GM20000 (cell line): Measurements from ENCODE around the gene MAK.
"Not testable (repeated sequence)": the region's sequence is repeated elsewhere in the genome, so short reads cannot be mapped to it uniquely, and the experiment has no call there.

ENCODE experiments used
- DNase-seq: peaks from one replicate; pipeline ENCODE4 v3.0.0; 2012; ENCODE audit warnings: low spot score
- CTCF ChIP-seq: IDR thresholded peaks from 2 replicates; pipeline ENCODE4 v1.5.1; 2012; ENCODE audit warnings: mild to moderate bottlenecking, control low read depth; ENCODE audit errors: extremely low read depth, missing control alignments

Gene MAK, protein sequence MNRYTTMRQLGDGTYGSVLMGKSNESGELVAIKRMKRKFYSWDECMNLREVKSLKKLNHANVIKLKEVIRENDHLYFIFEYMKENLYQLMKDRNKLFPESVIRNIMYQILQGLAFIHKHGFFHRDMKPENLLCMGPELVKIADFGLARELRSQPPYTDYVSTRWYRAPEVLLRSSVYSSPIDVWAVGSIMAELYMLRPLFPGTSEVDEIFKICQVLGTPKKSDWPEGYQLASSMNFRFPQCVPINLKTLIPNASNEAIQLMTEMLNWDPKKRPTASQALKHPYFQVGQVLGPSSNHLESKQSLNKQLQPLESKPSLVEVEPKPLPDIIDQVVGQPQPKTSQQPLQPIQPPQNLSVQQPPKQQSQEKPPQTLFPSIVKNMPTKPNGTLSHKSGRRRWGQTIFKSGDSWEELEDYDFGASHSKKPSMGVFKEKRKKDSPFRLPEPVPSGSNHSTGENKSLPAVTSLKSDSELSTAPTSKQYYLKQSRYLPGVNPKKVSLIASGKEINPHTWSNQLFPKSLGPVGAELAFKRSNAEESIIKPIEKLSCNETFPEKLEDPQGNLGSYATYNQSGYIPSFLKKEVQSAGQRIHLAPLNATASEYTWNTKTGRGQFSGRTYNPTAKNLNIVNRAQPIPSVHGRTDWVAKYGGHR

GRCh38 chr6:10837995-10838793 is at the start of gene MAK:
Gene MAK (minus strand): TSS chr6:10838539. CDS start chr6:10830648, 7,891 bp downstream.
- no peak for TF ChIP-seq CTCF
- DNase-seq, result peak; percentile 95

- peak; percentile 23 for DNase-seq
- TF ChIP-seq CTCF, result no peak
These were observed 48.6 kb upstream of the MAK start, which contains the start of gene SYCP2L for GRCh38 chr6:10886691-10887502. Gene SYCP2L (plus strand): TSS chr6:10887052. CDS start chr6:10887127, 75 bp downstream.

DNA sequence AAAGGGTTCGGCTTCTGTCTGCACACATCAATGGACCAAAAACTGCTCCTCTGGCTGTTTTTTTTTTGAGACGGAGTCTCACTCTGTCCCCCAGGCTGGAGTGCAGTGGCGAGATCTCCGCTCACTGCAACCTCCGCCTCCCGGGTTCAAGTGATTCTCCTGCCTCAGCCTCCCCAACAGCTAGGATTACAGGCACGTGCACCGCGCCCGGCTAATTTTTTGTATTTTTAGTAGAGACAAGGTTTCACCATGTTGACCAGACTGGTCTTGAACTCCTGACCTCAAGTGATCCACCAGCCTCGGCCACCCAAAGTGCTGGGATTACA is 48.0 kb upstream of the MAK start:
- DNase-seq, result not testable (repeated sequence)

DNA sequence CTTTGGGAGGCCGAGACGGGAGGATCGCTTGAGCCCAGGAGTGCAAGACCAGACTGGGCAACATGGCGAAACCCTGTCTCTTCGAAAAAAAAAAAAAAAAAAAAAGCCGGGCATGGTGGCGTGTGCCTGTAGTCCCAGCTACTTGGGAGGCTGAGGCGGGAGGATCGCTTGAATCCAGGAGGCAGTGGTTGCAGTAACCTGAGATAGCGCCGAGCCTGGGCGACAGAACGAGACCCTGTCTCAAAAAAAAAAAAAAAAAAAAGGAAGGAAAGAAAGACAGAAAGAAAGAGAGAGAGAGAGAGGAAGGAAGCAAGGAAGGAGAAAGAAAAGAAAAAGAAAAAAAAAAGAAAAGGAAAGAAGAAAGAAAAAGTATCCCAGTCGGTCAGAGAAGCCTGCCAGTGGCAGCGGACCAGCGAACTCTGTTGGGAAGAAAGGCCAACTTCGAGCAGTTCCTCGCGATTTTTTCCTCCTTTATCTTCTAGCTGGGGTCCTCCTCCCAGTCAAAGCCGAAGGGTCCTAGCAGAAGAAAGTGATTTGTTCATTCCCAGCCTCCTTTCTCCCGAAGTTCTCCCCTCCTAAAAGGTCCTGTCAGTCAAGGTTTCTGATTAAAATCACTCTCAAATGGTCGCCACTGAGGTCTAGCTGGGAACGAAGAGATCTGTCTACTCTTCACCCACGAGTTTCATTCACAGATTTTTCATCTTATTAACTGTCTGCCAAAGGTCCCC is 46.1 kb upstream of the MAK start:
- no peak for DNase-seq

GRCh38 chr6:10883312-10884244 is 45.2 kb upstream of the MAK start:
- DNase-seq, result no peak

More for the DNA sequence above, 46.1 kb upstream of the MAK start:
- TF ChIP-seq CTCF, result no peak

More at GRCh38 chr6:10883312-10884244, 45.2 kb upstream of the MAK start:
- TF ChIP-seq CTCF, result no peak
